ENCODE results near the gene OMG.
"Not testable (repeated sequence)": the region's sequence is repeated elsewhere in the genome, so short reads cannot be mapped to it uniquely, and the experiment has no call there.

OMG gene

GRCh38 chr17:31294231-31294630, 2.8 kb downstream of the OMG start:
- Histone ChIP-seq H3K36me3 (ENCODE audit: low read length) (no peaks in the 10 kb centered on the region), H3K9ac (ENCODE audit: low read length) (no peak overlapping the region), H3K27me3 (ENCODE audit: low read length) (no peaks in the 10 kb centered on the region), H3K27ac (ENCODE audit: low read depth, low read length) (no peak overlapping the region), H3F3A (ENCODE audit: insufficient read depth) (no peaks in the 10 kb centered on the region), H4K20me1 (ENCODE audit: low read depth, low read length) (no peaks in the 10 kb centered on the region), H3K9me3 (ENCODE audit: insufficient read depth, low read length) (no peaks in the 10 kb centered on the region), H3K9me2 (replicated peaks; ENCODE audit: insufficient read depth, low read length) (no peaks in the 10 kb centered on the region), H3K79me2 (ENCODE audit: insufficient read depth, low read length) (no peaks in the 10 kb centered on the region), H2AFZ (ENCODE audit: low read depth, low read length, severe bottlenecking) (no peak overlapping the region), H3K4me2 (ENCODE audit: low read depth, low read length, poor library complexity, severe bottlenecking) (no peak overlapping the region), H3K4me3 (ENCODE audit: insufficient read depth, low read length, poor library complexity, severe bottlenecking) (no peak overlapping the region)
- TF ChIP-seq CTCF (IDR thresholded peaks at IDR 0.05; ENCODE audit: insufficient read depth, low read length, poor library complexity, severe bottlenecking) = no peak
- no peak for TF ChIP-seq EZH2phosphoT487 (conservative IDR thresholded peaks at IDR 0.05; ENCODE audit: low read length)

GRCh38 chr17:31293581-31293980, 3.5 kb downstream of the OMG start:
- Histone ChIP-seq H3K36me3 (ENCODE audit: low read length) (no peaks in the 10 kb centered on the region), H3K27ac (ENCODE audit: low read depth, low read length) (no peak overlapping the region), H3K4me2 (ENCODE audit: low read depth, low read length, poor library complexity, severe bottlenecking) (no peak overlapping the region), H3K4me3 (ENCODE audit: insufficient read depth, low read length, poor library complexity, severe bottlenecking) (no peak overlapping the region), H3K27me3 (ENCODE audit: low read length) (no peaks in the 10 kb centered on the region), H3K9me3 (ENCODE audit: insufficient read depth, low read length) (no peaks in the 10 kb centered on the region), H3K79me2 (ENCODE audit: insufficient read depth, low read length) (no peaks in the 10 kb centered on the region), H3K9me2 (replicated peaks; ENCODE audit: insufficient read depth, low read length) (no peaks in the 10 kb centered on the region), H2AFZ (ENCODE audit: low read depth, low read length, severe bottlenecking) (no peak overlapping the region), H3K9ac (ENCODE audit: low read length) (no peak overlapping the region), H4K20me1 (ENCODE audit: low read depth, low read length) (no peaks in the 10 kb centered on the region), H3F3A (ENCODE audit: insufficient read depth) (no peaks in the 10 kb centered on the region)
- TF ChIP-seq EZH2phosphoT487 (conservative IDR thresholded peaks at IDR 0.05; ENCODE audit: low read length) = no peak

- H3K9ac ChIP-seq (ENCODE audit: low read length) = no peak overlapping the region
- no peak overlapping the region for H3K4me2 ChIP-seq (ENCODE audit: low read depth, low read length, poor library complexity, severe bottlenecking)
- no peaks in the 10 kb centered on the region for H3K27me3 ChIP-seq (ENCODE audit: low read length)
- no peaks in the 10 kb centered on the region for H3K79me2 ChIP-seq (ENCODE audit: insufficient read depth, low read length)
- H4K20me1 ChIP-seq (ENCODE audit: low read depth, low read length) = no peaks in the 10 kb centered on the region
- no peak overlapping the region for H2AFZ ChIP-seq (ENCODE audit: low read depth, low read length, severe bottlenecking)
- H3K9me3 ChIP-seq (ENCODE audit: insufficient read depth, low read length) = no peaks in the 10 kb centered on the region
- H3K9me2 ChIP-seq (replicated peaks; ENCODE audit: insufficient read depth, low read length) = no peaks in the 10 kb centered on the region
- H3K36me3 ChIP-seq (ENCODE audit: low read length) = no peaks in the 10 kb centered on the region
- H3K27ac ChIP-seq (ENCODE audit: low read depth, low read length) = no peak overlapping the region
- TF ChIP-seq CTCF (IDR thresholded peaks at IDR 0.05; ENCODE audit: insufficient read depth, low read length, poor library complexity, severe bottlenecking) (no peak), EZH2phosphoT487 (conservative IDR thresholded peaks at IDR 0.05; ENCODE audit: low read length) (no peak)
- H3F3A ChIP-seq (ENCODE audit: insufficient read depth) = no peaks in the 10 kb centered on the region
- H3K4me3 ChIP-seq (ENCODE audit: insufficient read depth, low read length, poor library complexity, severe bottlenecking) = no peak overlapping the region
Measured at GRCh38 chr17:31291820-31292219, 5.2 kb downstream of the OMG start.

- H3K4me2 ChIP-seq (ENCODE audit: low read depth, low read length, poor library complexity, severe bottlenecking) = no peak overlapping the region
- TF ChIP-seq EZH2phosphoT487 (conservative IDR thresholded peaks at IDR 0.05; ENCODE audit: low read length) = no peak
- no peak for TF ChIP-seq CTCF (IDR thresholded peaks at IDR 0.05; ENCODE audit: insufficient read depth, low read length, poor library complexity, severe bottlenecking)
- no peak overlapping the region for H2AFZ ChIP-seq (ENCODE audit: low read depth, low read length, severe bottlenecking)
- no peak overlapping the region for H3K4me3 ChIP-seq (ENCODE audit: insufficient read depth, low read length, poor library complexity, severe bottlenecking)
- H3K27me3 ChIP-seq (ENCODE audit: low read length) = no peaks in the 10 kb centered on the region
- no peak overlapping the region for H3K9ac ChIP-seq (ENCODE audit: low read length)
- no peaks in the 10 kb centered on the region for H4K20me1 ChIP-seq (ENCODE audit: low read depth, low read length)
- H3K27ac ChIP-seq (ENCODE audit: low read depth, low read length) = no peak overlapping the region
- H3F3A ChIP-seq (ENCODE audit: insufficient read depth) = no peaks in the 10 kb centered on the region
- no peaks in the 10 kb centered on the region for H3K9me2 ChIP-seq (replicated peaks; ENCODE audit: insufficient read depth, low read length)
- H3K79me2 ChIP-seq (ENCODE audit: insufficient read depth, low read length) = no peaks in the 10 kb centered on the region
- no peaks in the 10 kb centered on the region for H3K9me3 ChIP-seq (ENCODE audit: insufficient read depth, low read length)
- no peaks in the 10 kb centered on the region for H3K36me3 ChIP-seq (ENCODE audit: low read length)
Measured at GRCh38 chr17:31289790-31290189, 7.2 kb downstream of the OMG start.

GRCh38 chr17:31287932-31288331, 9.1 kb downstream of the OMG start:
- not testable (repeated sequence) for H3K4me3 ChIP-seq (ENCODE audit: insufficient read depth, low read length, poor library complexity, severe bottlenecking); H3F3A ChIP-seq (ENCODE audit: insufficient read depth); H2AFZ ChIP-seq (ENCODE audit: low read depth, low read length, severe bottlenecking); H3K27ac ChIP-seq (ENCODE audit: low read depth, low read length); H3K36me3 ChIP-seq (ENCODE audit: low read length); H3K9me2 ChIP-seq (replicated peaks; ENCODE audit: insufficient read depth, low read length); H4K20me1 ChIP-seq (ENCODE audit: low read depth, low read length); H3K4me2 ChIP-seq (ENCODE audit: low read depth, low read length, poor library complexity, severe bottlenecking); H3K27me3 ChIP-seq (ENCODE audit: low read length); H3K79me2 ChIP-seq (ENCODE audit: insufficient read depth, low read length); H3K9ac ChIP-seq (ENCODE audit: low read length); H3K9me3 ChIP-seq (ENCODE audit: insufficient read depth, low read length)
